Suprapubic skin (tissue), 4 donors: ENCODE measurements around the gene SLC11A1.

ENCODE experiments used
- POLR2A ChIP-seq, 2 donors: fragments of 450-650 bp; IDR thresholded peaks; one replicate each; pipeline ENCODE4 v1.6.1; 2017; ENCODE audit warnings: antibody characterized with exemption in 2 of 2, mild to moderate bottlenecking in 2 of 2, moderate library complexity in 2 of 2
- POLR2AphosphoS5 ChIP-seq, 3 donors: sonication (generic); formaldehyde crosslinking; IDR thresholded peaks; one replicate each; pipeline ENCODE4 v1.6.1; 2017; ENCODE audit warnings: antibody characterized with exemption in 3 of 3
- TF ChIP-seq, protein P1 (sequence below), 2 donors: fragments of 200-600 bp in 1 of 2; fragments of 450-650 bp in 1 of 2; sonication (generic) in 1 of 2; IDR thresholded peaks; one replicate each; pipeline ENCODE4 v1.5.1; 2016 to 2019; ENCODE audit warnings: antibody characterized with exemption in 2 of 2, mild to moderate bottlenecking in 1 of 2, moderate library complexity in 1 of 2

DNA sequence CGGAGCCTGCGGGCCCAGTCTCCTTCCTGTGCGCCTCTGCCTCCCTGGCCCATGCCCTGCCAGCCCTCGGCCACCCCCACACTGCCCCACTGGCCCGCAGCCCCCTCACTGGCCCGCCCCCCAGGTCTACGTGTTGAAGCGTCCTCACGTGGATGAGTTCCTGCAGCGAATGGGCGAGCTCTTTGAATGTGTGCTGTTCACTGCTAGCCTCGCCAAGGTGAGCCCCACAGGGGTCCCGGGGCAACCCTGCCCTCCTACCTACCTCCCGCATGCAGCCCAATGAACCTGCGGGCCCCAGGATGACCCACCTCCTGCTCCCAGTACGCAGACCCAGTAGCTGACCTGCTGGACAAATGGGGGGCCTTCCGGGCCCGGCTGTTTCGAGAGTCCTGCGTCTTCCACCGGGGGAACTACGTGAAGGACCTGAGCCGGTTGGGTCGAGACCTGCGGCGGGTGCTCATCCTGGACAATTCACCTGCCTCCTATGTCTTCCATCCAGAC lies 20.9 kb downstream of the SLC11A1 start:
- TF ChIP-seq POLR2AphosphoS5 (IDR thresholded peaks at IDR 0.05) = no peak
- TF ChIP-seq, protein P1, sequence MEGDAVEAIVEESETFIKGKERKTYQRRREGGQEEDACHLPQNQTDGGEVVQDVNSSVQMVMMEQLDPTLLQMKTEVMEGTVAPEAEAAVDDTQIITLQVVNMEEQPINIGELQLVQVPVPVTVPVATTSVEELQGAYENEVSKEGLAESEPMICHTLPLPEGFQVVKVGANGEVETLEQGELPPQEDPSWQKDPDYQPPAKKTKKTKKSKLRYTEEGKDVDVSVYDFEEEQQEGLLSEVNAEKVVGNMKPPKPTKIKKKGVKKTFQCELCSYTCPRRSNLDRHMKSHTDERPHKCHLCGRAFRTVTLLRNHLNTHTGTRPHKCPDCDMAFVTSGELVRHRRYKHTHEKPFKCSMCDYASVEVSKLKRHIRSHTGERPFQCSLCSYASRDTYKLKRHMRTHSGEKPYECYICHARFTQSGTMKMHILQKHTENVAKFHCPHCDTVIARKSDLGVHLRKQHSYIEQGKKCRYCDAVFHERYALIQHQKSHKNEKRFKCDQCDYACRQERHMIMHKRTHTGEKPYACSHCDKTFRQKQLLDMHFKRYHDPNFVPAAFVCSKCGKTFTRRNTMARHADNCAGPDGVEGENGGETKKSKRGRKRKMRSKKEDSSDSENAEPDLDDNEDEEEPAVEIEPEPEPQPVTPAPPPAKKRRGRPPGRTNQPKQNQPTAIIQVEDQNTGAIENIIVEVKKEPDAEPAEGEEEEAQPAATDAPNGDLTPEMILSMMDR (IDR thresholded peaks at IDR 0.05) = no peak
- TF ChIP-seq POLR2A (IDR thresholded peaks at IDR 0.05) = no peak
